Measurements from ENCODE around the gene WDPCP.
"Not testable (repeated sequence)": the region's sequence is repeated elsewhere in the genome, so short reads cannot be mapped to it uniquely, and the experiment has no call there.

- TF ChIP-seq CTCF (conservative IDR thresholded peaks at IDR 0.05); EZH2 (IDR thresholded peaks at IDR 0.05; ENCODE audit: low read depth): not testable (repeated sequence)
These were observed 35.5 kb upstream of the WDPCP start for GRCh38 chr2:63623763-63624162.
